Left colon (tissue), 2 donors: Measurements from ENCODE around the gene ERC1. TPM values are rescaled to one million over a fixed set of nuclear protein-coding genes. Genes with fewer than 3 reads are reported as not detected.

ENCODE experiments used
- ATAC-seq: fragments of 200-7000 bp; cut with Tn5 transposase; one replicate; pipeline ENCODE4 v1.9.1; 2020; ENCODE audit warnings: mild to moderate bottlenecking, moderate library complexity
- DNase-seq, 2 donors: peaks; one replicate each; pipeline ENCODE4 v3.0.0-alpha.2; 2020
- intact Hi-C, 2 donors: fragments of 100-400 bp; cut with DNase I in 1 of 2; cut with micrococcal nuclease in 1 of 2; formaldehyde crosslinking; loops; one replicate each; pipeline versions ENCODE4 v1.11.2 to v1.14.0; 2022; cut with DNase I, micrococcal nuclease
- total RNA-seq, 2 donors: library from RNA; stranded (reverse); fragmentation: NEBNext Ultra II Directional; extraction: Animal tissue kit (Norgen Biotek cat#: 25700); gene quantifications; one replicate each; pipeline ENCODE4 v1.2.1, GENCODE V29; 2021
- donor health status: DM: no; HTN: no; CAD: no.
- donor health status: DM: yes; HTN: yes; CAD: no.

The ERC1 gene
- total RNA-seq, 2 donors from 2014 or later = 43.1 to 46.0 TPM

- DNase-seq = no peak
- ATAC-seq = no peak
- intact Hi-C loops = no loop called here
Measured at GRCh38 chr12:1463073-1463905, 472.3 kb downstream of the ERC1 start.

GRCh38 chr12:1464925-1465324, 473.9 kb downstream of the ERC1 start:
- intact Hi-C loops = no loop called here
- no peak for ATAC-seq
- DNase-seq = no peak

- ATAC-seq (no peak), DNase-seq (no peak)
- intact Hi-C loops = no loop called here
Measured at GRCh38 chr12:1465990-1466389, 475.0 kb downstream of the ERC1 start.

- ATAC-seq = no peak
Measured at GRCh38 chr12:1466481-1467154, 475.6 kb downstream of the ERC1 start.

GRCh38 chr12:1467710-1468109, 476.7 kb downstream of the ERC1 start:
- DNase-seq (no peak), ATAC-seq (no peak)
- intact Hi-C loops = no loop called here

More at GRCh38 chr12:1466481-1467154, 475.6 kb downstream of the ERC1 start:
- intact Hi-C loops = no loop called here
- DNase-seq = no peak

- DNase-seq = no peak
- no peak for ATAC-seq
- intact Hi-C loops = no loop called here
Measured at GRCh38 chr12:1469070-1469469, 478.0 kb downstream of the ERC1 start.

- DNase-seq (no peak), ATAC-seq (no peak)
Measured at GRCh38 chr12:1470051-1470450, 479.0 kb downstream of the ERC1 start.

GRCh38 chr12:1471224-1471623, 480.2 kb downstream of the ERC1 start:
- no peak for ATAC-seq

More at GRCh38 chr12:1470051-1470450, 479.0 kb downstream of the ERC1 start:
- intact Hi-C loops = no loop called here

GRCh38 chr12:1473418-1473817, 482.4 kb downstream of the ERC1 start:
- DNase-seq (peak in 1 of 2 donors; percentile 38), ATAC-seq (peak; percentile 68)
- intact Hi-C loops = no loop called here

More at GRCh38 chr12:1471224-1471623, 480.2 kb downstream of the ERC1 start:
- intact Hi-C loops = no loop called here
- no peak for DNase-seq

GRCh38 chr12:1474041-1474573, 483.1 kb downstream of the ERC1 start:
- intact Hi-C loops = no loop called here
- DNase-seq (no peak), ATAC-seq (no peak)

- no peak for ATAC-seq
- no peak for DNase-seq
Measured at GRCh38 chr12:1474574-1475153, 483.6 kb downstream of the ERC1 start.

GRCh38 chr12:1479645-1480044, 488.6 kb downstream of the ERC1 start:
- ATAC-seq = no peak
- DNase-seq = no peak
- intact Hi-C loops = no loop called here

More at GRCh38 chr12:1474574-1475153, 483.6 kb downstream of the ERC1 start:
- intact Hi-C loops = no loop called here

- DNase-seq (no peak), ATAC-seq (no peak)
- intact Hi-C loops = no loop called here
Measured at GRCh38 chr12:1481326-1481725, 490.3 kb downstream of the ERC1 start.

GRCh38 chr12:1481906-1482305, 490.9 kb downstream of the ERC1 start:
- intact Hi-C loops = no loop called here
- ATAC-seq (no peak), DNase-seq (no peak)

- intact Hi-C loops = no loop called here
- ATAC-seq (no peak), DNase-seq (no peak)
Measured at GRCh38 chr12:1488908-1489381, 497.9 kb downstream of the ERC1 start.

GRCh38 chr12:1491983-1492697, 501.1 kb downstream of the ERC1 start:
- DNase-seq = no peak
- no peak for ATAC-seq
- intact Hi-C loops = no loop called here

- DNase-seq = no peak
- intact Hi-C loops = no loop called here
Measured at GRCh38 chr12:1493781-1494565, 502.9 kb downstream of the ERC1 start.

GRCh38 chr12:1494856-1495255, 503.8 kb downstream of the ERC1 start:
- intact Hi-C loops = no loop called here
- DNase-seq (no peak), ATAC-seq (no peak)

More at GRCh38 chr12:1493781-1494565, 502.9 kb downstream of the ERC1 start:
- ATAC-seq = no peak
